D341Med (cell line): ENCODE data around the gene ARPC4.

Experiments used
- DNase-seq: peaks from one replicate; pipeline ENCODE4 v3.0.0; 2012; ENCODE audit warnings: low spot score

The ARPC4 gene

DNA sequence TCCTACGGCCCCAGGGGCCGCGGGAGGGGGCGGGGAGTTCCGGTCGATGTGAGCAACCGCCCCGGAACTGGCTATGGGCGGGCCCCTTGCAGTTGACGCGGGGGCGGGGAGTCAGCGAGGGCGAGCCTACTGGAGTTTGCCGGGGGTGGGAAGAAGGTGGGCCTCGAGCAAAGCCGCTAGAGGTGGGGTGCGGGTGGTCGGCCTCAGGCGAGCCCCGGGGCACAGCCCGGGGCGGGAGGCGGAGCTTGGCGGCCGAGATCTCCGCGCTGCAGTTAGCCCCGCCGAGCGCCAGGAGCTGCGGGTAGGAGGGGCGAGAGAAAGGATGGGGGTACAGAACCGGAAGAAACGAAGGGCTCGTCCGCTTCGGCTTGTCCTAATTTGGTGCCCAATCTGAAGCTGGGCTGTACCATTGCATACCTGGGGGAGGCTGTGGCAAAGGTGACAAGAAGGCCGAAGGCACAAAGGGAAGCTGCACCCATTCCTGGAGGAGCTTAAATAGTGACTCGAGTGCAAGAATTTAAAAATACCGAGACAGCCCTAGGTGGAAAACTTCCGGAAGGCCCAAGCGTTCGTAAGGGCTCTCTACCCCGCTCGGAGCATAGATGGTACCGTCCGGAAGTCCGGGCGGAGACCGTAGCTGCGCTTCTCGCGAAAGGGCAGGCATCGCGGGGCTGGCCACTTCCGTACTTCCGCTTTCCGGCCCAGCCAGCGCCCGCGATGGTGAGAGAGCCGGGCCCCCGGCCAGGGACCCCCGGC lies at the start of gene ARPC4, which contains the start of gene TADA3:
TSS of gene ARPC4 (plus strand) at position 678 of the 756 bp plus-strand sequence. CDS start at position 718, 40 bp downstream.
TSS of gene TADA3 (minus strand) at position 69 of the 756 bp plus-strand sequence. CDS start 1,007 bp downstream, outside the sequence.
- peak; percentile 97 for DNase-seq

- DNase-seq: no peak
Observed at GRCh38 chr3:9743548-9743947, 49.3 kb upstream of the ARPC4 start.

DNA sequence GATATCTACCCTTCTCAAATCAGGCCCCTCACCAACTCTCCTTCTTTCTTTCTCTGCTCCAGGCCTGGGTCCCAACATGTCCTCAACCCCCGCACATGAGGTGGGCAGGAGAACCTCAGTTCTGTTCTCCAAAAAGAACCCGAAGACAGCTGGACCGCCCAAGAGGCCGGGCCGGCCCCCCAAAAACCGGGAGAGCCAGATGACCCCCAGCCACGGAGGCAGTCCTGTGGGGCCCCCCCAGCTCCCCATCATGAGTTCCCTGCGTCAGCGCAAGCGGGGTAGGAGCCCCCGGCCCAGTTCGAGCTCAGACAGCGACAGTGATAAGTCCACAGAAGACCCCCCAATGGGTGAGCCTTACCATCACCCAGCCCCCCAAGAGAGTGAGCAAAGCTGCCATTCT lies 48.7 kb upstream of the ARPC4 start:
- no peak for DNase-seq

- no peak for DNase-seq
Observed at GRCh38 chr3:9745521-9745920, 47.4 kb upstream of the ARPC4 start.

DNA sequence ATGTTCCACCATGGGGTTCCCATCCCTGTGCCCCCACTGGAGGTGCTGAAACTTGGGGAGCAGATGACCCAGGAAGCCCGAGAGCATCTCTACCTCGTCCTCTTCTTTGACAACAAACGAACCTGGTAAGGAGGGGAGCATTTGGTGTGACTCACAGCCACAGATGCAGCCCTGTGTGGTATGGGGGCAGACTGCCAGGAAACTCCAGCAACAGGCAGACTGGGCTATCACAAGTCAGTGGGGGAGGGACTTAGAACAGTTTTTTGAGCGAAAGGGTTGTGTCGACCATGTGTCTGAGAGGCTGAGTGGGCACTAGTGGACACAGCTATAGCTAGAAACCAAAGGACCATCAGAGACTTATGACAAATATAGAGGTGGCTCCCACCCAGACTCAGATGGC lies 46.6 kb upstream of the ARPC4 start:
- DNase-seq: no peak

DNA sequence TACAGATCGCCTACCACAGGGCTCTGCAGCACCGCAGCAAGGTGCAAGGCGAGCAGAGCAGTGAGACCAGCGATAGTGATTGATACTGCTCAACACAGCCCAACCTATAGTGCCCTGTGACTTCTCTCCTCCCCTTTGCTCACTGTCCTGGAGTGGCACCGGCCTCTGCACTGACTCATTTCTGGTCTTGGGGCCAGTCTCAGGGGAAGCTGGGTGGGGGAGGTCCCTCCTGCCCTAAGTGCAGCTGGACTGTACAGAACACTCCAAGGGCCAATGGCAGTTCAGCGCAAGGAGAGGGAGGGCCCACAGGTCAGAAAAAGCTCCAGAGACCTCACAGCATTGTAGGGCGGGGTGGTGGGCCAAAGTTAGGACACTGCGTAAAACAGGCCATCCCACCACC lies 45.6 kb upstream of the ARPC4 start:
- DNase-seq: no peak

DNA sequence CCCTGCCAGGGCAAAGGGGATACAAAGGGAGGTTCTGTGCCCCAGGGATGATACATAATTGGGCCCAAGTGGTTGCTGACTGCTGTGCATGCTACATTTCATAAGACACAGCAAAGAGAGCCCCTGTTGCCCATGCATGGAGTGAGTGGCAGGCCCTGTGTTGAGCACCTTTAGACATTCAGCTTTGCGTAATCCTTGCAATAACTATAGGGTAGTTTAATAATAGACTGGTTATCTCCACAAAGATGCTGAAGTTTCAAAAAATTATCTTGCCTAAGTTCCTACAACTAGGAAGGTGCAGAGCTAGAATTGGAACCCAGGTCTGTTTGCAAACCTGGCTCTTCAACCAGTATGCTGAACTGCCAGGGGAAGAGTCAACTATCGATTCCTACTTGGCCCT lies 44.9 kb upstream of the ARPC4 start:
- no peak for DNase-seq

DNA sequence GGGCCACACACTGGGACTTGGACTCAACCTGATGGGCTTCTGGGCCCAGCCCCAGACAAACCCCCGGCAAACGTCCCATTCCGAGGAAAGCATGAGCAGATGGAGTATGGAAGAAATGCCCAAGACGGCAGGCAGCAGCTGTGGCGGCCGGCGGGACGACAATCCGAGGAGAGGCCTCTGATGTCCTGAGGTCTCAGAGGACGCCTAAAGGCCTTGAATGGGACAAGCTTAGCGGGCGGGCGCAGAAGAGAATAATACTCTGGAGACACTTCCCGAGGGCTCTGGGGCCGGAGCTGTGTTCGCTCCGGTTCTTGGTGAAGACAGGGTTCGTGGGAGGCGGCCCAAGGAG lies 43.6 kb upstream of the ARPC4 start:
- no peak for DNase-seq

DNA sequence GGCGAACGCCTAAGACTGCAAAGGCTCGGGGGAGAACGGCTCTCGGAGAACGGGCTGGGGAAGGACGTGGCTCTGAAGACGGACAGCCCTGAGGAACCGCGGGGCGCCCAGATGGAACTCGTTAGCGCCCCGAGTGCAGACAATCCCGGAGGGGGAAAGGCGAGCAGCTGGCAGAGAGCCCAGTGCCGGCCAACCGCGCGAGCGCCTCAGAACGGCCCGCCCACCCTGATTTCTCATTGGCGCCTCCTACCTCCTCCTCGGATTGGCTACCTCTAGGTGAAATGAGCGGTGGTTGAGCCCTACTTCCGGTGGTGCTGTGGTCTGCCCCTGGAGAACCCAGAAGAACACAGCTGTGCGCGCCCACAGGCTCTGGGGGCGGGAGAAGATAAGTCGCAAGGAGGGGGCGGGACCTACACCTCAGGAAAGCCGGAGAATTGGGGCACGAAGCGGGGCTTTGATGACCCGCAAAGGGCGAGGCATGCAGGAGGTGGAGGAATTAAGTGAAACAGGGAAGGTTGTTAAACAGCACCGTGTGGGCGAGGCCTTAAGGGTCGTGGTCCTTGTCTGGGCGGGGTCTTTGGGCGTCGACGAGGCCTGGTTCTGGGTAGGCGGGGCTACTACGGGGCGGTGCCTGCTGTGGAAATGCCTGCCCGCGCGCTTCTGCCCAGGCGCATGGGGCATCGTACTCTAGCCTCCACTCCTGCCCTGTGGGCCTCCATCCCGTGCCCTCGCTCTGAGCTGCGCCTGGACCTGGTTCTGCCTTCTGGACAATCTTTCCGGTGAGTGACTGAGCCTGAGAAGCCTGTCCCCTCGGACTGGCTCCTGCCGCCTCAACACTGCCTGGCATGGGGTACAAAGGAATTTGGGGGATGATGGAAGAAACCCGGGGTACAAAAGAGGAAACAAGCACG lies 43.0 kb upstream of the ARPC4 start, which contains the start of gene OGG1:
TSS of gene OGG1 (plus strand) at position 308 of the 911 bp plus-strand sequence. CDS start at position 643, 335 bp downstream.
- DNase-seq: peak; percentile 97

GRCh38 chr3:9750556-9751411 lies 42.1 kb upstream of the ARPC4 start:
- no peak for DNase-seq

DNA sequence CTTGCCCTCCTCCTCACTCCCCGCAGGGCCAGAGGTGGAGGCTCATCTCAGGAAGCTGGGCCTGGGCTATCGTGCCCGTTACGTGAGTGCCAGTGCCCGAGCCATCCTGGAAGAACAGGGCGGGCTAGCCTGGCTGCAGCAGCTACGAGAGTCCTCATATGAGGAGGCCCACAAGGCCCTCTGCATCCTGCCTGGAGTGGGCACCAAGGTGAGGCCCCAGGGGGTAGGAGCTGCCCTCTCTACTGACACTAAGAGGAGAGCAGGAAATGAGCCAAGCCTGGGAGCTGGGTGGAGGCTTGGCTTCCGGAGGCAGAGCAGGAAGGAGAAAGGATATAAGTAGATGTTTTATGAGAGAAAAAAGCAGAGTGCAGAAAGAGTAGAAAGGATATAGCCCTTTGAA lies 38.2 kb upstream of the ARPC4 start:
- DNase-seq: no peak

DNA sequence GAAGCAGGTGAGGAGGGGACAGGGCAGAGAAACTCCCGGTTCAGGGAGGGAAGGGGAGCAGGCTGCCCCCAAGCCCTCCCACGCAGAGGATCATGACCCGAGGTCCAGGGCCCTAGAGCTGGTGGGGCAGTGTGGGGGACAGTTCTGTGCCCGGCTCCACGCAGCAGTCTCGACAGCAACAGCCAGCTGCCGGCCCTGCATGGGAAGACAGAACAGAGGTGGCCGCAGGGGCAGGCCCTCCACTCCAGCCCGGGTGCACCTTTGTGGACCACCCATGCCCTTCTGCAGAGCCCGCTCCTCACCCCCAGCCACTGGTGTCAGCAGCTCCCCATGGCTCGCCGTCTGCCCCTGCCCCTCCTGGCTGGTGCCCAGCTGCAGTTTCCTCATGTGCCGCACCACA lies 35.5 kb upstream of the ARPC4 start:
- no peak for DNase-seq

- no peak for DNase-seq
Observed at GRCh38 chr3:9760779-9761505, 31.9 kb upstream of the ARPC4 start.

DNA sequence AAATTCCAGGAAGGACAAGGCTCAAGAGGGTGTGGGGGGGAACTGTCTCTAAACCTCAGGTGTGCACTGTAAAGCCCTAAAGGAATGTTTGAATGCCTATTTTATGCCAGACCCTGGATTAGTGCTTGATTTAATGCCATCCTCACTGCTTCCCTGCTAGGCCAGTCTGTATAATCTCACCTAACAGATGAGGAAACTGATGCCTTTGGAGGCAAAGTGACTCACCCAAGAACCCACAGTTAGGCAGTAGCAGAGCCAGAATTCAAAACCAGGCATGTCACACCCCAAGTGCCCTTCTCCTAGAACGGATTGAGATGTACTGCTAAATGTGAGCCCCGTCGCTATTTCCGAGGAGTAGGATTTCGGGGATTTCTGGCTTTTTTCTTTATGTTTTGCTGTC lies 31.0 kb upstream of the ARPC4 start:
- DNase-seq: no peak

GRCh38 chr3:9762871-9763270 lies 30.0 kb upstream of the ARPC4 start:
- no peak for DNase-seq

DNA sequence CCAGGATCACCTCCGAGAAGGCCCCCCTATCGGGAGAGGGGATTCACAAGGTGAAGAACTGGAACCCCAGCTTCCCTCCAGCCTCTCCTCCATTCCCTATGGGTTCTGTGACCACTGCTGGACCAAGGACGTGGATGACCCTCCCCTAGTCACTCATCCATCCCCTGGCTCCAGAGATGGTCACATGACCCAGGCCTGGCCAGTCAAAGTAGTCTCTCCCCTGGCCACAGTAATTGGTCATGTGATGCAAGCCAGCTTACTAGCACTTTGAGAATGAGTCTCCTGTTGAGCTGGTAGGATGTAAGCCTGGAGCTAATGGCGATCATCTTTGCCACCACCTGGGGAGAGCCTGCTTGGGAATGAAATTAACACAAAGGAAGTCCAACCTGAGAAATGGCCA lies 27.0 kb upstream of the ARPC4 start:
- no peak for DNase-seq

GRCh38 chr3:9767418-9767817 lies 25.5 kb upstream of the ARPC4 start:
- DNase-seq: no peak

GRCh38 chr3:9768141-9768775 lies 24.6 kb upstream of the ARPC4 start:
- DNase-seq: no peak

DNA sequence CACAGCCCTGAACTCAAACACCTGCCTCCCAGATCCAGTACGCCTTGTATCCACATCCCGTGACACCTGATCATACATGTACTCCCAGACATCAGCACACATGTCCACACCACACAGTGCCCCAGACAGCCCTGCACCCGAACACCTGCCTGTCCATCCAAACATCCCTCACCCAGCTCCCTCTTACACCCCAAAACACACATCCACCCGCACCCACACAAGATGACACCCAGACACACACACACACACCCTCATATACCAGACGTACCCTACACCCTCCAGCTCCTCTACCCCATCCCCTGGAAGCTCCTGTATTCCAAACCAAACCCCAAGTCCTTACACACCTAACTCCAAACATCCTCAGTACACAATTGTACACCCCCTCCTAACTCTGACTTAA lies 23.9 kb upstream of the ARPC4 start:
- no peak for DNase-seq

- DNase-seq: peak; percentile 89
Observed at GRCh38 chr3:9769426-9770275, 23.2 kb upstream of the ARPC4 start, which contains the start of gene CAMK1. CAMK1 (minus strand) TSS chr3:9769947; CDS start chr3:9767749, 2,198 bp downstream.
